Activated CD4-positive, alpha-beta T cell treated with anti-CD3 and anti-CD28 coated beads, Interleukin-2, Interleukin-6, amounts not matched to agents 100 ng/mL and 50 ng/mL, durations not matched to agents 16 hours and 8 hours (primary cell): ENCODE measurements around the gene ZNF143.
A peak's percentile ranks its signal among the peaks of the same experiment; 100 is the strongest.
"Not testable (repeated sequence)": the region's sequence is repeated elsewhere in the genome, so short reads cannot be mapped to it uniquely, and the experiment has no call there.

Experiments used
- DNase-seq: peaks from one replicate; pipeline ENCODE4 v3.0.0-alpha.2; 2020

The ZNF143 gene

GRCh38 chr11:9498457-9499078 lies 37.8 kb downstream of the ZNF143 start:
- no peak for DNase-seq

GRCh38 chr11:9506489-9507276 lies 45.9 kb downstream of the ZNF143 start:
- DNase-seq, result peak; percentile 84

- DNase-seq, result no peak
Observed at GRCh38 chr11:9507277-9507580, 46.4 kb downstream of the ZNF143 start.

- DNase-seq, result no peak
Observed at GRCh38 chr11:9509041-9509440, 48.2 kb downstream of the ZNF143 start.

GRCh38 chr11:9512370-9513019 lies 51.7 kb downstream of the ZNF143 start:
- no peak for DNase-seq

- DNase-seq, result not testable (repeated sequence)
Observed at GRCh38 chr11:9514576-9514975, 53.8 kb downstream of the ZNF143 start.

GRCh38 chr11:9516113-9516512 lies 55.3 kb downstream of the ZNF143 start:
- no peak for DNase-seq

- no peak for DNase-seq
Observed at GRCh38 chr11:9518835-9519410, 58.1 kb downstream of the ZNF143 start.

GRCh38 chr11:9524001-9524400 lies 63.2 kb downstream of the ZNF143 start:
- DNase-seq, result no peak

GRCh38 chr11:9525116-9525515 lies 64.3 kb downstream of the ZNF143 start:
- DNase-seq, result no peak

- DNase-seq, result no peak
Observed at GRCh38 chr11:9527481-9528135, 66.8 kb downstream of the ZNF143 start.

GRCh38 chr11:9528136-9528501 lies 67.3 kb downstream of the ZNF143 start:
- no peak for DNase-seq

GRCh38 chr11:9528573-9529333 lies 67.9 kb downstream of the ZNF143 start:
- DNase-seq, result no peak

GRCh38 chr11:9529334-9529650 lies 68.5 kb downstream of the ZNF143 start:
- no peak for DNase-seq

- DNase-seq, result no peak
Observed at GRCh38 chr11:9530020-9530621, 69.3 kb downstream of the ZNF143 start.

GRCh38 chr11:9530901-9531625 lies 70.3 kb downstream of the ZNF143 start:
- DNase-seq, result no peak

- DNase-seq, result no peak
Observed at GRCh38 chr11:9533058-9533457, 72.2 kb downstream of the ZNF143 start.

- no peak for DNase-seq
Observed at GRCh38 chr11:9533736-9534473, 73.1 kb downstream of the ZNF143 start.

GRCh38 chr11:9535189-9535781 lies 74.5 kb downstream of the ZNF143 start:
- DNase-seq, result peak; percentile 86

- no peak for DNase-seq
Observed at GRCh38 chr11:9538548-9538947, 77.7 kb downstream of the ZNF143 start.
